ENCODE measurements around the gene GTPBP6. TPM values are rescaled to one million over a fixed set of nuclear protein-coding genes. Genes with fewer than 3 reads are reported as not detected.

GTPBP6 gene
- total and polyA plus RNA-seq, 2 donors (not counting 3 experiments of a cell fraction or from before 2014, with no cell fraction given), result 39.1 to 63.5 TPM

- Histone ChIP-seq H3K27me3 (ENCODE audit: control insufficient read depth in 2 of 2, insufficient read depth in 2 of 2, low read length in 2 of 2) (no peaks in the 10 kb centered on the region), H3K4me2 (ENCODE audit: insufficient read depth, low read length) (peak overlapping the region; percentile 73), H3K79me2 (ENCODE audit: control insufficient read depth, insufficient read depth, low read length) (peaks cover 19% of the 10 kb centered on the region), H3K36me3 (ENCODE audit: control insufficient read depth in 2 of 2, extremely low read depth in 1 of 2, insufficient read depth in 2 of 2, low read length in 2 of 2) (peaks cover 2% of the 10 kb centered on the region in 2 experiments), H3K4me1 (ENCODE audit: control insufficient read depth, extremely low read depth, insufficient read depth, low read length) (peaks cover 5% of the 10 kb centered on the region), H3K9me3 (replicated peaks; ENCODE audit: control insufficient read depth, insufficient read depth, low read length) (no peaks in the 10 kb centered on the region), H4K20me1 (replicated peaks; ENCODE audit: control insufficient read depth, extremely low read depth, insufficient read depth, low read length) (no peaks in the 10 kb centered on the region), H3K4me3 (replicated peaks in 1 of 3; ENCODE audit: insufficient read depth in 1 of 3, low read depth in 1 of 3, low read length in 3 of 3) (peak overlapping the region; percentile 66 to 89 (median 75)), H2AFZ (ENCODE audit: low read depth, low read length) (peak overlapping the region; percentile 50), H3K27ac (ENCODE audit: insufficient read depth, low read depth, low read length) (peak overlapping the region; percentile 84), H3K9me1 (replicated peaks; ENCODE audit: control insufficient read depth, extremely low read depth, insufficient read depth, low read length) (no peaks in the 10 kb centered on the region), H3K9ac (replicated peaks; ENCODE audit: extremely low read depth, insufficient read depth, low read length) (peak overlapping the region; percentile 92)
- no peak for DNase-seq (ENCODE audit: low read depth, low spot score)
- intact Hi-C loops (cut with micrococcal nuclease), result loop anchor here (1.0 kb wide), 1 partner anchor 1073 kb away; the partner anchor contains the start of gene SLC25A6
- FAIRE-seq, result no peak
- CTCF ChIA-PET, result no interaction called here
- no TSS peak for BruUV-seq (replicated peaks)
- TF ChIP-seq MAX (IDR thresholded peaks at IDR 0.05; ENCODE audit: insufficient read depth, insufficient read length), result no peak
- TF ChIP-seq POLR2A (IDR thresholded peaks at IDR 0.05; ENCODE audit: low read depth, low read length), result no peak
- TF ChIP-seq FOS (IDR thresholded peaks at IDR 0.05; ENCODE audit: borderline replicate concordance, insufficient read depth, low read length), result no peak
- TF ChIP-seq GATA2 (IDR thresholded peaks at IDR 0.05; ENCODE audit: insufficient read depth, insufficient read length, low read depth, low read length), result no peak
- no peak for TF ChIP-seq MYC (IDR thresholded peaks at IDR 0.05; ENCODE audit: low read depth, low read length)
- no peak for TF ChIP-seq JUN (IDR thresholded peaks at IDR 0.05; ENCODE audit: borderline replicate concordance, insufficient read depth, insufficient read length, low read depth)
- TF ChIP-seq CTCF (IDR thresholded peaks at IDR 0.05; ENCODE audit: extremely low read depth in 1 of 2, insufficient read depth in 1 of 2, low read depth in 1 of 2, low read length in 2 of 2), result no peak
- TF ChIP-seq POLR2AphosphoS5 (IDR thresholded peaks at IDR 0.05; ENCODE audit: insufficient read depth, low read depth, low read length), result no peak
- TF ChIP-seq EZH2 (IDR thresholded peaks at IDR 0.05; ENCODE audit: borderline replicate concordance, low read depth, low read length, severe bottlenecking), result no peak
- dilution Hi-C loops (cut with MboI; ENCODE audit: extremely low pct_ligation_motif_present, low sequenced_read_pairs), result no loop called here
- POLR2A ChIA-PET, result no interaction called here
Measured at GRCh38 chrX:319579-320125, 1.1 kb upstream of the GTPBP6 start.
